Natural killer cell (primary cell): Measurements from ENCODE around the gene SEMA7A. TPM values are rescaled to one million over a fixed set of nuclear protein-coding genes. Genes with fewer than 3 reads are reported as not detected.

ENCODE experiments used
- ATAC-seq, 3 donors: fragments of 150-1000 bp in 2 of 3; fragments of 200-7000 bp in 1 of 3; cut with Tn5 transposase; 1 replicate in 1 of 3; 2 replicates in 2 of 3; pipeline ENCODE4 v1.10.0; 2021; ENCODE audit warnings: mild to moderate bottlenecking in 2 of 3, moderate library complexity in 2 of 3
- DNase-seq, 2 donors: peaks; one replicate each; pipeline versions ENCODE4 v3.0.0 to v3.0.0-alpha.2; 2013 to 2021; ENCODE audit warnings: mixed read lengths in 1 of 2
- H3K27ac ChIP-seq: one replicate; pipeline ENCODE4 v1.5.1; 2013; ENCODE audit warnings: mild to moderate bottlenecking, low read length
- H3K27me3 ChIP-seq: one replicate; pipeline ENCODE4 v1.6.1; 2013; ENCODE audit warnings: low read length; ENCODE audit not compliant: control insufficient read depth, insufficient read depth
- H3K36me3 ChIP-seq: one replicate; pipeline ENCODE4 v1.6.1; 2013; ENCODE audit warnings: low read length; ENCODE audit not compliant: control insufficient read depth, insufficient read depth
- H3K4me1 ChIP-seq: one replicate; pipeline ENCODE4 v1.6.1; 2013; ENCODE audit warnings: low read length; ENCODE audit not compliant: control insufficient read depth, insufficient read depth
- H3K4me3 ChIP-seq: one replicate; pipeline ENCODE4 v1.5.1; 2013; ENCODE audit warnings: low read length
- H3K9me3 ChIP-seq: one replicate; pipeline ENCODE4 v1.6.1; 2013; ENCODE audit warnings: low read length; ENCODE audit not compliant: control insufficient read depth, insufficient read depth
- H3K27ac Mint-ChIP-seq, 2 donors: one replicate each; pipeline ENCODE4 v1.8.0; 2022; ENCODE audit warnings: mild to moderate bottlenecking in 2 of 2, mixed read lengths in 2 of 2, moderate library complexity in 1 of 2
- H3K27me3 Mint-ChIP-seq, 2 donors: one replicate each; pipeline ENCODE4 v1.8.0; 2022; ENCODE audit warnings: low read depth in 2 of 2, mixed read lengths in 2 of 2
- H3K36me3 Mint-ChIP-seq: one replicate; pipeline ENCODE4 v1.8.0; 2022; ENCODE audit warnings: mixed read lengths
- H3K4me1 Mint-ChIP-seq, 2 donors: one replicate each; pipeline ENCODE4 v1.8.0; 2022; ENCODE audit warnings: mixed read lengths in 2 of 2
- H3K4me3 Mint-ChIP-seq: one replicate; pipeline ENCODE4 v1.8.0; 2022; ENCODE audit warnings: mild to moderate bottlenecking, moderate library complexity, mixed read lengths
- H3K9me3 Mint-ChIP-seq, 2 donors: one replicate each; pipeline ENCODE4 v1.8.0; 2022; ENCODE audit warnings: mixed read lengths in 2 of 2
- CTCF ChIP-seq: fragments of 200-600 bp; IDR thresholded peaks from one replicate; pipeline ENCODE4 v1.8.0; 2022; ENCODE audit warnings: antibody characterized with exemption
- WGBS: methylation state at CpG from one replicate; pipeline ENCODE4 v1.1.7; 2013; ENCODE audit warnings: missing lambda C conversion rate; ENCODE audit not compliant: insufficient coverage; 5-methylcytosine and 5-hydroxymethylcytosine counted together
- intact Hi-C: fragments of 100-400 bp; cut with micrococcal nuclease; formaldehyde crosslinking; loops from one replicate; pipeline ENCODE4 v1.14.2; 2022
- total RNA-seq, 4 donors: library from RNA; stranded (reverse); fragments of 120-200 nt in 1 of 4; gene quantifications; one replicate each; pipeline versions ENCODE4 v1.2.3 to v1.2.4, GENCODE V29; 2013 to 2022

SEMA7A gene
- total RNA-seq, 3 donors from 2014 or later (not counting 1 experiment from before 2014, with no cell fraction given): 4.7 to 46.2 (median 9.0) TPM

- WGBS: 74% methylated on average over 3 of the region's 3 CpGs
- H3K27ac Mint-ChIP-seq: peak overlapping the region in 1 of 2 donors; percentile 5
- H3K36me3 ChIP-seq: peaks cover 25% of the 10 kb centered on the region
- peaks cover 4% of the 10 kb centered on the region for H3K4me1 ChIP-seq
- DNase-seq: no peak
- no peak overlapping the region for H3K4me3 Mint-ChIP-seq
- H3K36me3 Mint-ChIP-seq: peaks cover 14% of the 10 kb centered on the region
- no peak overlapping the region for H3K27ac ChIP-seq
- H3K9me3 ChIP-seq: no peaks in the 10 kb centered on the region
- H3K27me3 Mint-ChIP-seq: no peaks in the 10 kb centered on the region
- no peak for ATAC-seq
- H3K9me3 Mint-ChIP-seq: no peaks in the 10 kb centered on the region
- peaks cover 0 to 6% of the 10 kb centered on the region in 2 donors for H3K4me1 Mint-ChIP-seq
- H3K4me3 ChIP-seq: no peak overlapping the region
- H3K27me3 ChIP-seq: no peaks in the 10 kb centered on the region
- TF ChIP-seq CTCF: no peak
- intact Hi-C loops: no loop called here
Observed at GRCh38 chr15:74442604-74443003, 8.8 kb upstream of the SEMA7A start.

GRCh38 chr15:74442063-74442462, 8.3 kb upstream of the SEMA7A start:
- no peaks in the 10 kb centered on the region for H3K27me3 Mint-ChIP-seq
- H3K9me3 ChIP-seq: no peaks in the 10 kb centered on the region
- no peaks in the 10 kb centered on the region for H3K9me3 Mint-ChIP-seq
- H3K4me3 ChIP-seq: no peak overlapping the region
- H3K4me1 ChIP-seq: peaks cover 4% of the 10 kb centered on the region
- peaks cover 0 to 6% of the 10 kb centered on the region in 2 donors for H3K4me1 Mint-ChIP-seq
- intact Hi-C loops: no loop called here
- no peaks in the 10 kb centered on the region for H3K27me3 ChIP-seq
- WGBS: 94% methylated on average over 3 of the region's 3 CpGs
- H3K36me3 Mint-ChIP-seq: peaks cover 14% of the 10 kb centered on the region
- no peak overlapping the region for H3K4me3 Mint-ChIP-seq
- no peak overlapping the region for H3K27ac ChIP-seq
- DNase-seq (no peak), ATAC-seq (no peak)
- peak overlapping the region in 1 of 2 donors; percentile 5 for H3K27ac Mint-ChIP-seq
- H3K36me3 ChIP-seq: peaks cover 23% of the 10 kb centered on the region
- TF ChIP-seq CTCF: no peak

- Mint-ChIP-seq H3K27me3 (no peaks in the 10 kb centered on the region), H3K27ac (no peak overlapping the region), H3K4me1 (peaks cover 0 to 6% of the 10 kb centered on the region in 2 donors), H3K9me3 (no peaks in the 10 kb centered on the region), H3K36me3 (peaks cover 14% of the 10 kb centered on the region), H3K4me3 (no peak overlapping the region)
- ATAC-seq (no peak), DNase-seq (no peak)
- no peak for TF ChIP-seq CTCF
- Histone ChIP-seq H3K36me3 (peaks cover 16% of the 10 kb centered on the region), H3K9me3 (no peaks in the 10 kb centered on the region), H3K4me1 (peaks cover 4% of the 10 kb centered on the region), H3K27me3 (no peaks in the 10 kb centered on the region), H3K4me3 (no peak overlapping the region), H3K27ac (no peak overlapping the region)
- 93% methylated on average over 6 of the region's 6 CpGs for WGBS
- intact Hi-C loops: no loop called here
Observed at GRCh38 chr15:74441248-74441941, 7.6 kb upstream of the SEMA7A start.
